Measurements from ENCODE around the gene HELZ. TPM values are rescaled to one million over a fixed set of nuclear protein-coding genes. Genes with fewer than 3 reads are reported as not detected.

Gene HELZ
- total RNA-seq, 1 experiment from 2014 or later, result 49.8 TPM

- Histone ChIP-seq H2BK20ac (ENCODE audit: low read depth, low read length, poor library complexity, severe bottlenecking) (no peak overlapping the region), H2AFZ (ENCODE audit: low read length) (no peak overlapping the region), H3K18ac (ENCODE audit: insufficient read length, low read depth, low read length) (no peak overlapping the region), H2BK12ac (ENCODE audit: insufficient read length, low read depth, low read length) (no peak overlapping the region), H3K27ac (ENCODE audit: insufficient read length, low read depth, low read length) (no peak overlapping the region), H4K5ac (ENCODE audit: insufficient read length, low read depth, low read length) (no peak overlapping the region), H3K14ac (ENCODE audit: insufficient read depth, low read length) (no peak overlapping the region), H3K56ac (ENCODE audit: insufficient read length, low read depth, low read length) (no peak overlapping the region), H4K8ac (replicated peaks; ENCODE audit: insufficient read length, low read depth, low read length) (no peak overlapping the region), H4K20me1 (ENCODE audit: control insufficient read depth, insufficient read depth, insufficient read length) (no peaks in the 10 kb centered on the region), H3K79me1 (ENCODE audit: insufficient read depth, low read depth, low read length, poor library complexity, severe bottlenecking) (peaks cover 2% of the 10 kb centered on the region), H3T11ph (ENCODE audit: low read length) (no peak overlapping the region), H3K9me3 (ENCODE audit: control insufficient read depth, low read depth, low read length) (no peaks in the 10 kb centered on the region), H3K79me2 (ENCODE audit: insufficient read depth, low read length) (no peaks in the 10 kb centered on the region), H3K4ac (ENCODE audit: low read depth, low read length) (no peak overlapping the region), H3K4me1 (ENCODE audit: insufficient read depth, low read length) (no peaks in the 10 kb centered on the region), H3K4me2 (ENCODE audit: insufficient read depth, insufficient read length, low read length) (no peak overlapping the region), H2BK120ac (ENCODE audit: low read depth, low read length, poor library complexity, severe bottlenecking) (no peak overlapping the region), H3K23ac (ENCODE audit: insufficient read length, low read depth, low read length) (no peak overlapping the region), H4K91ac (ENCODE audit: insufficient read length, low read depth, low read length) (no peak overlapping the region), H2BK5ac (ENCODE audit: insufficient read length, low read length) (no peak overlapping the region), H2BK15ac (ENCODE audit: low read depth, low read length) (no peak overlapping the region), H3K27me3 (ENCODE audit: insufficient read depth, low read length) (no peaks in the 10 kb centered on the region), H3K23me2 (ENCODE audit: insufficient read length, low read depth, low read length, poor library complexity, severe bottlenecking) (no peaks in the 10 kb centered on the region), H2AK5ac (ENCODE audit: insufficient read length, low read length) (no peak overlapping the region), H3K9ac (ENCODE audit: extremely low read depth, insufficient read length, low read length) (no peak overlapping the region)
- Mint-ChIP-seq H3K27me3 (ENCODE audit: low read depth) (no peaks in the 10 kb centered on the region), H3K36me3 (ENCODE audit: insufficient read depth in 1 of 3, low read depth in 3 of 3) (peaks cover 14 to 40% (median 32%) of the 10 kb centered on the region in 3 experiments), H3K9me3 (no peaks in the 10 kb centered on the region), H3K27ac (peak overlapping the region in 1 of 3 experiments; percentile 23; a peak in 1 of 7 replicates), H3K4me3 (no peak overlapping the region), H3K4me1 (peaks cover 0 to 5% of the 10 kb centered on the region in 2 experiments; a peak in 1 of 4 replicates)
- TF ChIP-seq, protein P1, sequence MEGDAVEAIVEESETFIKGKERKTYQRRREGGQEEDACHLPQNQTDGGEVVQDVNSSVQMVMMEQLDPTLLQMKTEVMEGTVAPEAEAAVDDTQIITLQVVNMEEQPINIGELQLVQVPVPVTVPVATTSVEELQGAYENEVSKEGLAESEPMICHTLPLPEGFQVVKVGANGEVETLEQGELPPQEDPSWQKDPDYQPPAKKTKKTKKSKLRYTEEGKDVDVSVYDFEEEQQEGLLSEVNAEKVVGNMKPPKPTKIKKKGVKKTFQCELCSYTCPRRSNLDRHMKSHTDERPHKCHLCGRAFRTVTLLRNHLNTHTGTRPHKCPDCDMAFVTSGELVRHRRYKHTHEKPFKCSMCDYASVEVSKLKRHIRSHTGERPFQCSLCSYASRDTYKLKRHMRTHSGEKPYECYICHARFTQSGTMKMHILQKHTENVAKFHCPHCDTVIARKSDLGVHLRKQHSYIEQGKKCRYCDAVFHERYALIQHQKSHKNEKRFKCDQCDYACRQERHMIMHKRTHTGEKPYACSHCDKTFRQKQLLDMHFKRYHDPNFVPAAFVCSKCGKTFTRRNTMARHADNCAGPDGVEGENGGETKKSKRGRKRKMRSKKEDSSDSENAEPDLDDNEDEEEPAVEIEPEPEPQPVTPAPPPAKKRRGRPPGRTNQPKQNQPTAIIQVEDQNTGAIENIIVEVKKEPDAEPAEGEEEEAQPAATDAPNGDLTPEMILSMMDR (conservative IDR thresholded peaks at IDR 0.05), result no peak
- no peak for DNase-seq
- WGBS (ENCODE audit: extremely low coverage, insufficient read length, low lambda C conversion rate), result no CpG with 5 or more reads among the region's 5 CpGs
Measured at GRCh38 chr17:67229109-67229955, 15.7 kb downstream of the HELZ start.

Data from H9 (cell line).